Type B pancreatic cell (in vitro differentiated cells): ENCODE results near the gene THOC1. TPM values are rescaled to one million over a fixed set of nuclear protein-coding genes. Genes with fewer than 3 reads are reported as not detected.

Source experiments
- DNase-seq: peaks from one replicate; pipeline ENCODE4 v3.0.0; 2021; ENCODE audit warnings: mixed read lengths; ENCODE audit not compliant: unreplicated experiment; ENCODE audit errors: extremely low spot score
- H3K27ac Mint-ChIP-seq: 2 replicates; pipeline ENCODE4 v1.8.0; 2021; ENCODE audit warnings: mild to moderate bottlenecking, mixed read lengths
- H3K27me3 Mint-ChIP-seq: 2 replicates; pipeline ENCODE4 v1.8.0; 2021; ENCODE audit warnings: mixed read lengths
- H3K36me3 Mint-ChIP-seq: 2 replicates; pipeline ENCODE4 v1.8.0; 2021; ENCODE audit warnings: mixed read lengths
- H3K4me1 Mint-ChIP-seq: one replicate; pipeline ENCODE4 v1.8.0; 2021; ENCODE audit warnings: mixed read lengths; ENCODE audit not compliant: unreplicated experiment
- H3K4me3 Mint-ChIP-seq: 2 replicates; pipeline ENCODE4 v1.8.0; 2021; ENCODE audit warnings: mild to moderate bottlenecking, mixed read lengths
- H3K9me3 Mint-ChIP-seq: 2 replicates; pipeline ENCODE4 v1.8.0; 2021; ENCODE audit warnings: mixed read lengths
- CTCF ChIP-seq: fragments of 200-600 bp; sonication (generic); conservative IDR thresholded peaks from 2 replicates; pipeline ENCODE4 v1.5.0; 2021; ENCODE audit warnings: antibody characterized with exemption, mild to moderate bottlenecking
- total RNA-seq: library from RNA; stranded (reverse); gene quantifications from 2 replicates; pipeline ENCODE4 v1.2.1, GENCODE V29; 2021; ENCODE audit warnings: low replicate concordance

THOC1 gene
- total RNA-seq, 1 donor from 2014 or later, result 58.3 TPM

- no peak overlapping the region for H3K27ac Mint-ChIP-seq
- no peak for DNase-seq
- peaks cover 43% of the 10 kb centered on the region for H3K36me3 Mint-ChIP-seq
- no peak overlapping the region for H3K4me3 Mint-ChIP-seq
- H3K4me1 Mint-ChIP-seq, result no peaks in the 10 kb centered on the region
- H3K27me3 Mint-ChIP-seq, result no peaks in the 10 kb centered on the region
- H3K9me3 Mint-ChIP-seq, result no peaks in the 10 kb centered on the region
- no peak for TF ChIP-seq CTCF
Measured at GRCh38 chr18:213966-214365, 53.9 kb downstream of the THOC1 start.

GRCh38 chr18:213505-213904, 54.3 kb downstream of the THOC1 start:
- Mint-ChIP-seq H3K4me3 (no peak overlapping the region), H3K27ac (no peak overlapping the region), H3K27me3 (no peaks in the 10 kb centered on the region), H3K36me3 (peaks cover 40% of the 10 kb centered on the region), H3K4me1 (no peaks in the 10 kb centered on the region), H3K9me3 (no peaks in the 10 kb centered on the region)
- no peak for TF ChIP-seq CTCF
- DNase-seq, result no peak

- TF ChIP-seq CTCF, result peak; percentile 56
- Mint-ChIP-seq H3K9me3 (no peaks in the 10 kb centered on the region), H3K27ac (no peak overlapping the region), H3K4me3 (no peak overlapping the region), H3K4me1 (no peaks in the 10 kb centered on the region), H3K36me3 (peaks cover 35% of the 10 kb centered on the region), H3K27me3 (no peaks in the 10 kb centered on the region)
- DNase-seq, result no peak
Measured at GRCh38 chr18:212780-213179, 55.1 kb downstream of the THOC1 start.

GRCh38 chr18:211582-211981, 56.3 kb downstream of the THOC1 start:
- H3K9me3 Mint-ChIP-seq, result no peaks in the 10 kb centered on the region
- H3K4me1 Mint-ChIP-seq, result no peaks in the 10 kb centered on the region
- peaks cover 30% of the 10 kb centered on the region for H3K36me3 Mint-ChIP-seq
- no peaks in the 10 kb centered on the region for H3K27me3 Mint-ChIP-seq
- no peak overlapping the region for H3K27ac Mint-ChIP-seq
- no peak for TF ChIP-seq CTCF
- DNase-seq, result no peak
- no peak overlapping the region for H3K4me3 Mint-ChIP-seq

- Mint-ChIP-seq H3K27me3 (no peaks in the 10 kb centered on the region), H3K36me3 (peaks cover 33% of the 10 kb centered on the region), H3K4me3 (no peak overlapping the region), H3K4me1 (no peaks in the 10 kb centered on the region), H3K9me3 (no peaks in the 10 kb centered on the region), H3K27ac (no peak overlapping the region)
- DNase-seq, result no peak
- TF ChIP-seq CTCF, result no peak
Measured at GRCh38 chr18:210733-211132, 57.1 kb downstream of the THOC1 start.

- peaks cover 39% of the 10 kb centered on the region for H3K36me3 Mint-ChIP-seq
- H3K4me3 Mint-ChIP-seq, result no peak overlapping the region
- TF ChIP-seq CTCF, result no peak
- H3K27ac Mint-ChIP-seq, result no peak overlapping the region
- H3K4me1 Mint-ChIP-seq, result no peaks in the 10 kb centered on the region
- H3K9me3 Mint-ChIP-seq, result no peaks in the 10 kb centered on the region
- DNase-seq, result no peak
- no peaks in the 10 kb centered on the region for H3K27me3 Mint-ChIP-seq
Measured at GRCh38 chr18:210075-210474, 57.8 kb downstream of the THOC1 start.
